IMR-90 (cell line): ENCODE results near the gene VAT1L. TPM values are rescaled to one million over a fixed set of nuclear protein-coding genes. Genes with fewer than 3 reads are reported as not detected.

Experiments used
- ATAC-seq: fragments of 200-7000 bp; cut with Tn5 transposase; 2 replicates; pipeline ENCODE4 v1.9.1; 2020; ENCODE audit warnings: low read depth, mild to moderate bottlenecking, moderate library complexity
- BruUV-seq: library from RNA; stranded (reverse); fragments of 400-500 nt; replicated peaks from 2 replicates; lab custom pipeline; 2021; lab: Mats Ljungman, UMichigan
- CTCF ChIA-PET: fragments of 300-600 bp; formaldehyde crosslinking; extraction: SDS; loops from one replicate; lab custom pipeline; 2021; ENCODE audit warnings: antibody characterized with exemption; lab: Yijun Ruan, JAX
- POLR2A ChIA-PET: fragments of 300-600 bp; sonication (Branson Sonifier 250); formaldehyde crosslinking; loops from one replicate; lab custom pipeline; 2022; ENCODE audit warnings: antibody characterized with exemption; ENCODE audit not compliant: unreplicated experiment; lab: Charles Lee
- DNase-seq: peaks from one replicate; pipeline ENCODE4 v3.0.0; 2013
- H2AFZ ChIP-seq: replicated peaks from 2 replicates; pipeline ENCODE3; 2013; ENCODE audit warnings: low read length, mild to moderate bottlenecking; ENCODE audit not compliant: poor library complexity
- H2AK5ac ChIP-seq: 2 replicates; pipeline ENCODE4 v1.6.1; 2013; ENCODE audit warnings: low read depth, low read length, inconsistent platforms
- H2AK9ac ChIP-seq: replicated peaks from 2 replicates; pipeline ENCODE3; 2013; ENCODE audit warnings: mild to moderate bottlenecking, low read depth, low read length, moderate library complexity; ENCODE audit not compliant: poor library complexity
- H2BK120ac ChIP-seq: 2 replicates; pipeline ENCODE4 v1.6.1; 2013; ENCODE audit warnings: low read depth, low read length, inconsistent platforms
- H2BK15ac ChIP-seq: 3 replicates; pipeline ENCODE4 v1.6.1; 2013; ENCODE audit warnings: low read depth, low read length, inconsistent platforms
- H2BK20ac ChIP-seq: 2 replicates; pipeline ENCODE4 v1.6.1; 2013; ENCODE audit warnings: low read depth, mild to moderate bottlenecking, inconsistent platforms, low read length, moderate library complexity
- H2BK5ac ChIP-seq: 2 replicates; pipeline ENCODE4 v1.6.1; 2013; ENCODE audit warnings: mild to moderate bottlenecking, low read depth, low read length, inconsistent platforms; ENCODE audit not compliant: poor library complexity, severe bottlenecking
- H3K14ac ChIP-seq: replicated peaks from 2 replicates; pipeline ENCODE4 v1.6.1; 2013; ENCODE audit warnings: low read depth, low read length, inconsistent platforms
- H3K18ac ChIP-seq: 2 replicates; pipeline ENCODE4 v1.6.1; 2013; ENCODE audit warnings: low read depth, low read length, control low read depth
- H3K23ac ChIP-seq: 2 replicates; pipeline ENCODE4 v1.6.1; 2013; ENCODE audit warnings: low read depth, low read length, inconsistent platforms
- H3K27ac ChIP-seq: 2 replicates; pipeline ENCODE4 v1.5.1; 2013; ENCODE audit warnings: mild to moderate bottlenecking, control low read depth, low read length; ENCODE audit not compliant: insufficient read depth
- H3K27me3 ChIP-seq: 2 replicates; pipeline ENCODE4 v1.6.1; 2013; ENCODE audit warnings: low read length; ENCODE audit not compliant: control insufficient read depth, insufficient read depth
- H3K36me3 ChIP-seq: 2 replicates; pipeline ENCODE4 v1.6.1; 2013; ENCODE audit warnings: low read length, mixed read lengths; ENCODE audit not compliant: control insufficient read depth, insufficient read depth
- H3K4ac ChIP-seq: 2 replicates; pipeline ENCODE4 v1.6.1; 2013; ENCODE audit warnings: low read depth, low read length, inconsistent platforms
- H3K4me1 ChIP-seq: 2 replicates; pipeline ENCODE4 v1.6.1; 2013; ENCODE audit warnings: low read length, mixed read lengths; ENCODE audit not compliant: control insufficient read depth, insufficient read depth
- H3K4me2 ChIP-seq: 2 replicates; pipeline ENCODE4 v1.6.1; 2013; ENCODE audit warnings: low read depth, mild to moderate bottlenecking, control low read depth, low read length, moderate library complexity
- H3K4me3 ChIP-seq: 2 replicates; pipeline ENCODE4 v1.5.1; 2013; ENCODE audit warnings: low read depth, mild to moderate bottlenecking, control low read depth, low read length, moderate library complexity; ENCODE audit not compliant: insufficient read depth
- H3K56ac ChIP-seq: 2 replicates; pipeline ENCODE4 v1.6.1; 2013; ENCODE audit warnings: low read length, inconsistent platforms; ENCODE audit not compliant: insufficient read depth; ENCODE audit errors: extremely low read depth
- H3K79me1 ChIP-seq, 2 experiments: 2 replicates each; pipeline ENCODE4 v1.6.1; 2013; ENCODE audit warnings: low read length in 2 of 2, inconsistent platforms in 1 of 2, low read depth in 1 of 2
- H3K9ac ChIP-seq: 2 replicates; pipeline ENCODE4 v1.6.1; 2013; ENCODE audit warnings: low read depth, low read length, control low read depth
- H3K9me1 ChIP-seq: 2 replicates; pipeline ENCODE4 v1.6.1; 2013; ENCODE audit warnings: low read length, inconsistent platforms; ENCODE audit not compliant: insufficient read depth
- H3K9me3 ChIP-seq: 2 replicates; pipeline ENCODE4 v1.6.1; 2013; ENCODE audit warnings: low read length; ENCODE audit not compliant: control insufficient read depth, insufficient read depth
- H4K20me1 ChIP-seq: 2 replicates; pipeline ENCODE4 v1.6.1; 2013; ENCODE audit warnings: low read length, inconsistent platforms; ENCODE audit not compliant: insufficient read depth
- H4K5ac ChIP-seq: 2 replicates; pipeline ENCODE4 v1.6.1; 2013; ENCODE audit warnings: mild to moderate bottlenecking, low read depth, low read length, control low read depth
- H4K8ac ChIP-seq, 2 experiments: 2 replicates each; pipeline ENCODE4 v1.6.1; 2013; ENCODE audit warnings: low read depth in 2 of 2, low read length in 2 of 2, control low read depth in 1 of 2, inconsistent platforms in 1 of 2
- H4K91ac ChIP-seq: 2 replicates; pipeline ENCODE4 v1.6.1; 2013; ENCODE audit warnings: low read depth, low read length, inconsistent platforms; ENCODE audit not compliant: insufficient read depth
- BHLHE40 ChIP-seq: fragments of 150-350 bp; IDR thresholded peaks from 2 replicates; pipeline ENCODE4 v1.6.1; 2016; ENCODE audit warnings: mild to moderate bottlenecking, low read depth, low read length
- MAFK ChIP-seq: IDR thresholded peaks from 2 replicates; pipeline ENCODE4 v1.6.1; 2012; ENCODE audit warnings: low read depth, low read length, improper control_type of control experiment
- RFX5 ChIP-seq: IDR thresholded peaks from 2 replicates; pipeline ENCODE4 v1.8.0; 2012; ENCODE audit warnings: low read depth, mild to moderate bottlenecking, low read length, moderate library complexity
- WGBS, 2 experiments: methylation state at CpG; one replicate each; pipeline versions ENCODE4 v1.1.5 to v1.1.7; 2013; ENCODE audit warnings: missing lambda C conversion rate in 2 of 2; ENCODE audit not compliant: insufficient read length in 1 of 2; ENCODE audit errors: extremely low coverage in 2 of 2; 5-methylcytosine and 5-hydroxymethylcytosine counted together
- dilution Hi-C: fragments of 300-500 bp; cut with HindIII; formaldehyde crosslinking; loops from one replicate; pipeline ENCODE4 v1.14.3; 2018; ENCODE audit warnings: low sequenced_read_pairs; ENCODE audit not compliant: unreplicated experiment
- in situ Hi-C: fragments of 300-500 bp; cut with MboI; formaldehyde crosslinking; loops from 3 replicates; pipeline ENCODE4 v1.14.3; 2019; ENCODE audit warnings: low sequenced_read_pairs, inconsistent platforms, mixed read lengths
- intact Hi-C: fragments of 100-400 bp; cut with micrococcal nuclease; formaldehyde crosslinking; loops from 2 replicates; pipeline ENCODE4 v1.10.0; 2022
- polyA plus RNA-seq, 3 experiments: library from polyadenylated mRNA; depleted of rRNA; stranded (reverse); fragments of >200 nt; gene quantifications; 2 replicates each; pipeline ENCODE4 v1.2.3, GENCODE V29; 2012; ENCODE audit warnings: low replicate concordance in 1 of 3
- total RNA-seq: library from RNA; depleted of rRNA; stranded (reverse); fragments of >200 nt; gene quantifications from 2 replicates; pipeline ENCODE4 v1.2.3, GENCODE V29; 2012

VAT1L gene
- total and polyA plus RNA-seq, 2 of the 4 experiments (the other 2 are of a cell fraction): 15.4 to 18.5 TPM

GRCh38 chr16:77916111-77916510, 127.7 kb downstream of the VAT1L start:
- POLR2A ChIA-PET: no interaction called here

More at GRCh38 chr16:77916111-77916510, 127.7 kb downstream of the VAT1L start:
- WGBS, 2 experiments: 75% methylated on average over 2 of the region's 9 CpGs; no CpG with 5 or more reads in 1 of the 2 experiments
- Histone ChIP-seq H2BK5ac (no peak overlapping the region), H4K8ac (no peak overlapping the region), H3K14ac (no peak overlapping the region), H3K79me1 (no peaks in the 10 kb centered on the region), H3K9ac (no peak overlapping the region), H3K9me1 (peaks cover 11% of the 10 kb centered on the region), H2BK120ac (no peak overlapping the region), H3K4me2 (no peak overlapping the region), H3K27me3 (no peaks in the 10 kb centered on the region), H3K56ac (no peak overlapping the region), H2BK20ac (no peak overlapping the region; the same call in 1 of the 2 replicates), H3K4ac (no peak overlapping the region), H2AK9ac (no peak overlapping the region), H3K4me3 (no peak overlapping the region), H2BK15ac (no peak overlapping the region), H4K91ac (no peak overlapping the region), H3K36me3 (no peaks in the 10 kb centered on the region), H4K20me1 (no peaks in the 10 kb centered on the region), H3K18ac (no peak overlapping the region), H3K4me1 (peaks cover 16% of the 10 kb centered on the region), H2AFZ (no peak overlapping the region), H3K9me3 (no peaks in the 10 kb centered on the region), H3K27ac (no peak overlapping the region), H4K5ac (no peak overlapping the region), H2AK5ac (no peak overlapping the region), H3K23ac (no peak overlapping the region)
- intact Hi-C loops (no loop called here), in situ Hi-C loops (no loop called here), dilution Hi-C loops (no loop called here)
- no peak for ATAC-seq
- no peak for DNase-seq
- no TSS peak for BruUV-seq
- TF ChIP-seq MAFK (no peak), BHLHE40 (no peak), RFX5 (no peak)
- CTCF ChIA-PET: interaction anchor here (1.3 kb wide), 1 partner anchor 11 kb away, joined by 4 read pairs; no protein-coding TSS in a partner anchor
